HG02623 (cell line): ENCODE data around the gene TMEM270.
"Not testable (repeated sequence)": the region's sequence is repeated elsewhere in the genome, so short reads cannot be mapped to it uniquely, and the experiment has no call there.

Source experiments
- ATAC-seq: cut with Tn5 transposase; IDR thresholded peaks from one replicate; pipeline ENCODE4 v1.9.1; 2021; ENCODE audit warnings: moderate library complexity; ENCODE audit not compliant: unreplicated experiment

Gene TMEM270

GRCh38 chr7:73852500-73852899 lies 8.5 kb upstream of the TMEM270 start:
- no peak for ATAC-seq

GRCh38 chr7:73856941-73857340 lies 4.0 kb upstream of the TMEM270 start:
- no peak for ATAC-seq

DNA sequence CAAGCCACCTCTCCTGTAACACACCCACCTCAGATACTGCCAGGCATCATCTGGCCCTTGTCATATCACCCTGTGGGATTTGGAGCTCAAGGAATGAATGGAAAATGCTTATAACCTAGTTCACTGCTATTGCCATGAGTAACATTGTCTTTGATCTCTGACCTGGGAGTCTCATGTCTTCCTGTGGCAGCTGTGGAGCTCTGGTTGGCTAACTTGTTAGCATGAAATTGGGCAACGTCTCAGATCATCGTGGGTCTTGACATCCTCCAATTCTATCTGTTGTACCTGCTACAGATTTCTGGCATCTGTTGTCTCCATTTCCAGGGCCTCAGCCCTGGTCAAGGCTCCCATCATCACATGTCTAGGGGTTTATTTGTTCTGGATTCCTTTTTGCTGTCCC lies 2.2 kb upstream of the TMEM270 start:
- ATAC-seq, result no peak

DNA sequence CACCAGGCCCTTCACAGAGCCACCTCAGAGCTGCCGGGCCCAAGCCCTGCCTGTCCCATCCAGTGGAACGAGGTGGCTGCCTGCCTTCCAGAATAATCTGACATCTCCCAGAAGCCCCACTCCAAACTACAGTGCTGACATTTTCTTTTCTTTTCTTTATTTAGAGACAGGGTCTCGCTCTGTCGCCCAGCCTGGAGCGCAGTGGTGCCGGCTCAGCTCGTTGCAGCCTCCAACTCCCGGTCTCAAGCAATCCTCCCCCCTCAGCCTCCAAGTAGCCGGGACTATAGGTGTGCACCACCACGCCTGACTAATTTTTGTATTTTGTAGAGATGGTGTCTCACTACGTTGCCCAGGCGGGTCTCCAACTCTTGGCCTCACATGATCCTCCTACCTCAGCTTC lies 346 bp downstream of the TMEM270 start:
- no peak for ATAC-seq

- ATAC-seq, result no peak
Measured at GRCh38 chr7:73864981-73865711, 4.2 kb downstream of the TMEM270 start.

DNA sequence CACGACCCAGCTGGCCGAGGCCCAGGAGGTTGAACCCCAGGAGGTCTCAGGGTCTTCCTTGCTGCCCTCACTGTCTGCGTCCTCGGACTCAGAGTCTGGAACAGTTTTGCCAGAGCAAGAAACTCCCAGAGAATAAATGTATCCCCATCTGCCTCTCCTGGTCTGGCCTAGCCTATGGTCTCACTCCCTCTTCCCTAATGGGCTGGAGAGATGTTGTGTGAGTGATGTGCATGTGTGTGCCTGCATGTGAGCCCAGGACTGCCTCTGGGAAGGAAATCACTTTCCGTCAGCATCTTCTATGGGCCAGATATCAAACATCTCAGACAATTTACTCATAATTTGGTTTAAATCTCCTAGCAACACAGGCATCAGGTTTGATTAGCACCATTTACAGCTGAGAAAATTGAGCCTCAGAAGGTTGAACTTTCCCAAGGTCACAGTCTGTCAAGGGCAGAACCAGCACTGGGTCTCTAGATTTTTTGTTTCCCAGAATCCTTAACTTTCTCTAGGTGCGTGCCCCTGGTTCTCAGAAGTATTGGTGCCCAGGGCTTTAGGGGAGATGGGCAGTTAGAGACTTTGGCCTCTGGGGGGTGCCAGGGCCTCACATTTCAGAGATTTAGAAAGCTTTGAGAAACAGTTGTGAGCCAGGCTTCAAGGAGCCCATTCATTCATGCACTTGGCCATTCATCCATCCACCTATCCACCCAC lies 4.9 kb downstream of the TMEM270 start:
- no peak for ATAC-seq

- no peak for ATAC-seq
Measured at GRCh38 chr7:73866446-73866767, 5.4 kb downstream of the TMEM270 start.

- ATAC-seq, result no peak
Measured at GRCh38 chr7:73869011-73869798, 8.2 kb downstream of the TMEM270 start.

- ATAC-seq, result no peak
Measured at GRCh38 chr7:73870041-73870492, 9.1 kb downstream of the TMEM270 start.

- no peak for ATAC-seq
Measured at GRCh38 chr7:73871163-73872011, 10.4 kb downstream of the TMEM270 start.

- ATAC-seq, result no peak
Measured at GRCh38 chr7:73872056-73872908, 11.3 kb downstream of the TMEM270 start.

GRCh38 chr7:73876361-73876760 lies 15.4 kb downstream of the TMEM270 start:
- no peak for ATAC-seq

- no peak for ATAC-seq
Measured at GRCh38 chr7:73876973-73877372, 16.0 kb downstream of the TMEM270 start.

DNA sequence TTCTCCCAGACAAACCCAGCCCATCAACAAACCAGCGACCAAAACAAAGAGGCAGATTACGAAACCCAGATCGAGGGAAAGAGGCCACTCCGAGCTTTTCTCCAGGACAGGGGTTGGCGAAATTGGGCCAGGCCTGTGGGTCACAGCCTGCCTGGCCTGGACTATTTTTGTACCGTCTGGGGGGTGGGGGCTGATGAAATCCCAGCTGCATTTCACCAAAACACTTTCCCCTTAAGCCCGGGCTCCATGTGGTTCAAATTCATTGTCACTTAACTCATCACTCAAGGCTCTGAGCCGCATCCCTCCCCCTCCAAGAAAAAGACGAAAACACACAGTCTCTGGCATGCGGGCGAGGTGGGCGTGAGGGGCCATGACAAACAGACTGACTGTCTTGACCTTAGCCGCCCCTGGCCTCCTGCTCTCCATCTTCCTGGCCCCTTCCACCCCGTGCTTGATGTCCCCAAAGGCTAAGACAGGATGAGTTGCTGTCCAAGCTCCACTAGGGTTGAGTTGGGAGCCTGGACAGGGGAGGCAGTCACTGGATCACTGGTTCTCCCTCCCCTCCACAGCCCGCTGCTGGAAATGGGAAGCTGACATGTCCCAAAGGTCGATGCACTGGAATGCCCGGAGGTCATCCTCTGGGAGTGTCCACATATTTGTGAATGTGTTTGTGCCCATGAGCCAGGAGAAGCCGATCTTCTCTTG lies 19.2 kb downstream of the TMEM270 start:
- ATAC-seq, result no peak

DNA sequence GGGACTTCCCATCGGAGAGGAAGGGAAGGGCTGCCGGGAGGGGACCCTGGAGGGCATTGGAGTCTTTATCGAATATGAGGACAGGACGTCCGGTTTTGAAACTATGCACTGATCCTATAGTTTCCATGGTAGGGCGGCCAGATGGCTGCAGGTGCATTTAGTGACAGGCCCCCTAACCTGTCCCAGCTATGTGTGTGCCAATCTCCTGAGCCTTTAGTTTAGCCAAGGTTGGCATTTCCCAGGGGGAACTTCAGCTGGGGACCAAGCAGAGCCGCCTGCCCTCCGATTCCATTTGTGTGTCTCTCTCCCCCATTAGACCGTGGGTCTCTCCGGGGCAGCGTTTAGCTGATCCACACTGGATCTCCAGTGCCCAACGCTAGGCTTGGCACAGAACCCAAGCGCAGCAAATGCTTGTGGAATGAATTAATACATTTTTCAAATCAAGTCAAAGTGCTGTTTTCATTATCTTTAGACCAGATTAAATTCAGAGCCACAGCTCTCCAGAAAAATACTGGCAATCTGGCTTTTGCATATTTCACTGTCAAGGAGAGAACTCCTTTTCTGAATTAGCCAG lies 19.9 kb downstream of the TMEM270 start:
- ATAC-seq, result no peak

- ATAC-seq, result no peak
Measured at GRCh38 chr7:73881352-73882046, 20.5 kb downstream of the TMEM270 start.

GRCh38 chr7:73882047-73882402 lies 21.1 kb downstream of the TMEM270 start:
- ATAC-seq, result no peak

DNA sequence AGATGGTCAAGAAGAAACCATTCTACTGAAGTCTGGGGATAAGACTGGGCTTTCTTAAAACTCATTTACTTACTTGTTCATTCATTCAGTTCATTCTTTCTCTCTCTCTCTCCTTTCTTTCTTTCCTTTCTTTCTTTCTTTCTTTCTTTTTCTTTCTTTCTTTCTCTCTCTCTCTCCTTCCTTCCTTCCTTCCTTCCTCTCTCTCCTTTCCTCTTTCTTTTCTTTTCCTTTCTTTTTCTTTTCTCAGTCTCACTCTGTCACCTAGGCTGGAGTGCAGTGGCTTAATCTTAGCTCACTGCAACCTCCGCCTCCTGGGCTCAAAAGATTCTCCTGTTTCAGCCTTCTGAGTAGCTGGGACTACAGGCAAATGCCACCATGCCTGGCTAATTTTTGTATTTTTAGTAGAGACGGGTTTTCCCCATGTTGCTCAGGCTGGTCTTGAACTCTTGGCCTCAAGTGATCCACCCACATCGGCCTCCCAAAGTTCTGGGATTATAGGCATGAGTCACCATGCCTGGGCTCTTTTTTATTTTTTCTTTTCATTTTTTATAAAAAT lies 24.0 kb downstream of the TMEM270 start:
- ATAC-seq, result not testable (repeated sequence)
